Rectal smooth muscle tissue (tissue), 1 donor: ENCODE measurements around the gene COLQ.
"Not testable (repeated sequence)": the region's sequence is repeated elsewhere in the genome, so short reads cannot be mapped to it uniquely, and the experiment has no call there.

ENCODE experiments used
- H3K27ac ChIP-seq: one replicate; pipeline ENCODE4 v1.7.0; 2013; ENCODE audit warnings: low read depth, low read length, inconsistent platforms
- H3K27me3 ChIP-seq: one replicate; pipeline ENCODE4 v1.7.0; 2013; ENCODE audit warnings: low read length; ENCODE audit not compliant: control insufficient read depth, insufficient read depth
- H3K36me3 ChIP-seq: one replicate; pipeline ENCODE4 v1.7.0; 2013; ENCODE audit warnings: low read length; ENCODE audit not compliant: control insufficient read depth, insufficient read depth
- H3K4me1 ChIP-seq: one replicate; pipeline ENCODE4 v1.7.0; 2013; ENCODE audit warnings: low read length; ENCODE audit not compliant: control insufficient read depth, insufficient read depth
- H3K4me3 ChIP-seq: one replicate; pipeline ENCODE4 v1.7.0; 2013; ENCODE audit warnings: low read length
- H3K9ac ChIP-seq: one replicate; pipeline ENCODE4 v1.7.0; 2013; ENCODE audit warnings: low read length

COLQ gene

DNA sequence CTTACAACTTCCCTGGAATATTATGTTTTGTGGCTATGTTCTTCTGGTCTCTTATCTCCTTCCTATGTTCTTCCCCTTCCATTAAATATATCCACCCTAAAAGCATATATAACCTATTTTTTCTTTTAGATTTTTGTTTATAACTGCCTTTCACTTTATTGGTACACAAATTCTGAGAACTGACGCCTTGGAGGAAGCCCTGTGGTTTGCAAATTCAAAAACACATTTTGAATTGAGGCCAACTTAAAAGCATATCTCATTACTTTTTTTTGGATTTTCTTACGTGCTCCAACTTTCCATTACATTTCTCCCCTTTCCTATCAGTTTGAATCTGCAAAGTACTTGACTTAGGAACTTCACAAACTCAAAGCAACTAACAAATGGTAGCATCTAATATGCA, 15.3 kb upstream of the COLQ start:
- Histone ChIP-seq H3K9ac (no peak overlapping the region), H3K36me3 (peaks cover 2% of the 10 kb centered on the region), H3K4me1 (no peaks in the 10 kb centered on the region), H3K4me3 (no peak overlapping the region), H3K27me3 (no peaks in the 10 kb centered on the region), H3K27ac (no peak overlapping the region)

GRCh38 chr3:15535732-15536131, 14.2 kb upstream of the COLQ start:
- Histone ChIP-seq H3K27me3 (no peaks in the 10 kb centered on the region), H3K36me3 (peaks cover 2% of the 10 kb centered on the region), H3K27ac (no peak overlapping the region), H3K4me3 (no peak overlapping the region), H3K9ac (no peak overlapping the region), H3K4me1 (no peaks in the 10 kb centered on the region)

DNA sequence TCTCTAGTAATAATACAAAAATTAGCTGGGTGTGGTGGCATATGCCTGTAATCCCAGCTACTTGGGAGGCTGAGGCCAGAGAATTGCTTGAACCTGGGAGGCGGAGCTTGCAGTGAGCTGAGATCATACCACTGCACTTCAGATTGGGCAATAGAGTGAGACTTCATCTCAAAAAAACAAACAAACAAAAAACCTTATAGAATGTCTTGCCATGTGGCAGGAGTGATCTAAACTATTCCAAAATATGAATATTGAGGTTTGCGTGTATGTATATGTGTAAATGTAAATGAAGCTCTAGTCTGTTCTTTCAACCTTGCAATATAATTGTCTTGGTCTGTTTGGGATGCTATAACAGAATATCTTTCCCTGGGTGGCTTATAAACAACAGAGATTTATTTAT, 11.1 kb upstream of the COLQ start:
- H3K4me3 ChIP-seq, H3K36me3 ChIP-seq, H3K27me3 ChIP-seq, H3K9ac ChIP-seq, H3K4me1 ChIP-seq, H3K27ac ChIP-seq: not testable (repeated sequence)

GRCh38 chr3:15531346-15531745, 9.8 kb upstream of the COLQ start:
- Histone ChIP-seq H3K36me3 (no peaks in the 10 kb centered on the region), H3K27ac (no peak overlapping the region), H3K9ac (no peak overlapping the region), H3K4me3 (no peak overlapping the region), H3K27me3 (no peaks in the 10 kb centered on the region), H3K4me1 (no peaks in the 10 kb centered on the region)

- Histone ChIP-seq H3K9ac (no peak overlapping the region), H3K4me1 (no peaks in the 10 kb centered on the region), H3K4me3 (no peak overlapping the region), H3K36me3 (no peaks in the 10 kb centered on the region), H3K27me3 (no peaks in the 10 kb centered on the region), H3K27ac (no peak overlapping the region)
These were observed 7.5 kb upstream of the COLQ start for GRCh38 chr3:15528854-15529537.

GRCh38 chr3:15527031-15527459, 5.5 kb upstream of the COLQ start:
- Histone ChIP-seq H3K4me3 (no peak overlapping the region), H3K9ac (no peak overlapping the region), H3K36me3 (no peaks in the 10 kb centered on the region), H3K27me3 (no peaks in the 10 kb centered on the region), H3K27ac (no peak overlapping the region), H3K4me1 (no peaks in the 10 kb centered on the region)

- Histone ChIP-seq H3K4me1 (peaks cover 3% of the 10 kb centered on the region), H3K36me3 (no peaks in the 10 kb centered on the region), H3K27ac (no peak overlapping the region), H3K4me3 (no peak overlapping the region), H3K27me3 (no peaks in the 10 kb centered on the region), H3K9ac (no peak overlapping the region)
These were observed 4.3 kb upstream of the COLQ start for GRCh38 chr3:15525790-15526189.

DNA sequence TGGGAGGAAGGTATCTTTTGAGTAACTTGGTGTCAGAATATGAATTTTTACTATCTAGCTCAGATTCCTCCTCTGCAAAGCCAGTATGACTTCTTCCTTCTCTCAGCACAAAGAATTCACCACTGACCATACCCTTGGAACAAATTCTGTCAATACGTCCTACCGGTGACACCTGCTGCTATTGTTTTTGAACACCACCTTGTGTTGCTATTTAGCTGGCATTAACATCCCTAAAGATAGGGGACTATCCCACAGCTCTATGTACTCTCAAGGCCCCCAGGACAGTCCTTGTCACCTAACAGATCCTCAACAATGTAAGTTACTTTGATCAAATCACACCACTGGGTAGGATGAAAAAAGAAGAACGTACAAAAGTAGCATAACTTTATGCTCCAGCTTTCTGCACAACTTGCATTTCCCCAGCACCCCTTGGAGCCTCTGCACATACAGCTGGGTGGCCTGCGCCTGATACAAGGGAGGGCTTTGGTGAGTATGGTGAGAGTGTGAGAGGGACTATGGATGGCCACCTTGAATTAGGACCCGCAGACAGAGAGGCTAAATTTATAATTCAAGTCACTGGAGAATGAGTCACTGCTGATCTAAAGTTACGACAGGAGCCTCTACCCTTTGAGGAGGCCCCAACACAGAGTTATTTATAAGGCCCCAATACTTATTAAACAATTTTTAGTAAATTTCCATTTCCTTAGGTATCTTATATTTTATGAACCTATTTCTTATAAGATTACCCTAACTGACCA, 2.3 kb upstream of the COLQ start:
- Histone ChIP-seq H3K9ac (no peak overlapping the region), H3K4me1 (peaks cover 3% of the 10 kb centered on the region), H3K36me3 (no peaks in the 10 kb centered on the region), H3K27me3 (no peaks in the 10 kb centered on the region), H3K27ac (no peak overlapping the region), H3K4me3 (no peak overlapping the region)

GRCh38 chr3:15522016-15522415, 510 bp upstream of the COLQ start:
- peaks cover 3% of the 10 kb centered on the region for H3K4me1 ChIP-seq
- H3K27me3 ChIP-seq = no peaks in the 10 kb centered on the region
- no peak overlapping the region for H3K4me3 ChIP-seq
- H3K9ac ChIP-seq = no peak overlapping the region
- H3K36me3 ChIP-seq = no peaks in the 10 kb centered on the region
- H3K27ac ChIP-seq = no peak overlapping the region

DNA sequence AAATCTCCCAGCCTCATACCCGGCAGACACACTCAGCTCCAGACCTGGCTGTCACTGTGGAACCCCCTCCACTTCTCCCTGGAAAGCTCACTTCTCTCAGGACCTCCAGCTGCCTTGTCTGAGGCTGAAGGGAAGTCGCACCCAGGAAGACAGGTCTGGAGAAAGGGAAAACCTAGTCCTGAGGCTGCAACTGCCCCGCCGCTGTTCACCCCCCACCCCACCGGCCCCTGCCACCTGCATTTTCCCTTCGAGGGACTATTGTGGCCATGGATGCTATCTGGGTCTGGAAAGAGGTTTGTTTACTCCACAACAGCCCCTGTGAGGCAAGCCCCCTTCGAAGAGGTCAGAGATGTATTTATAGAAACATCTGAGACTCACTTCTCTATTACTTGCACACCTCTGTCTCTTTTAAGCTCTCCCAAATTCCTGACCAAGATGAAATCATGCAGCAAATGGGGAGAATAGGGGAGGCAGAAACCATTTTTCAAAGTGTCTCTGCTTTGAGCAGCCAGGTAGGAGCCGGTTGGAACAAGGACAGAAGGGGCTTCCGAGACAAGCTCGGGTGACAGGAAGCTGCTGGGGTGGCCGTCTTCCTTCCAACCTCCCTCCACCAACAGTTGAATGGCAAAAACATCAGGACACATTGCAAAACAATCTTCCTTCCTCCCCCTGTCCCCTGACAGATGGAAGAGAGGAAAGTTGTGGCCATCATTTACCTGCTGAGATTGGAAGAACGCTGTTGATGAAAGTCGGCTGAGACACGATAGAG, 518 bp downstream of the COLQ start:
- Histone ChIP-seq H3K4me1 (peaks cover 3% of the 10 kb centered on the region), H3K36me3 (no peaks in the 10 kb centered on the region), H3K9ac (no peak overlapping the region), H3K4me3 (peak overlapping the region; percentile 14), H3K27me3 (no peaks in the 10 kb centered on the region), H3K27ac (no peak overlapping the region)

DNA sequence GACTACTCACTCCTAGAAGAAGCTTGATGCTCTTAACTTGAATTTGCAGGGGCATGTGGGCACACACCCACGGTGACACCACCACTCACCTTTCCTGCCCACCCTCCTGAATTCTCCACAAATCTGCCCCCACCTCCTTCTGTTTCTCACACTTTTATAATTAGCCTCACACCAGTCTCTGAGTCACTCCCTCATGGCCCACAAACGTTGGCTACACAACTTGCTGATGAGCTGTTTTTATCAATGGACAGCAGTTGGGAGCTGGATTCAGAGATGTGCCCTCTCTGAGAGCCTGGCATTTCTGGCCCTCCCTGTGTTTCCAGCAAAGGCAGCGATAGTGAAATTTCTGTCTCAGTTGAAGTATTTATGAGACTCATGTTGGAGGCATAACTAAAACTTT, 1.3 kb downstream of the COLQ start:
- Histone ChIP-seq H3K9ac (no peak overlapping the region), H3K36me3 (no peaks in the 10 kb centered on the region), H3K4me1 (peaks cover 3% of the 10 kb centered on the region), H3K27me3 (no peaks in the 10 kb centered on the region), H3K4me3 (no peak overlapping the region), H3K27ac (no peak overlapping the region)

- no peaks in the 10 kb centered on the region for H3K27me3 ChIP-seq
- H3K4me3 ChIP-seq = no peak overlapping the region
- H3K4me1 ChIP-seq = peaks cover 3% of the 10 kb centered on the region
- no peak overlapping the region for H3K27ac ChIP-seq
- H3K36me3 ChIP-seq = no peaks in the 10 kb centered on the region
- no peak overlapping the region for H3K9ac ChIP-seq
These were observed 2.4 kb downstream of the COLQ start for GRCh38 chr3:15519096-15519495.
